Naive thymus-derived CD4-positive, alpha-beta T cell (primary cell): Measurements from ENCODE around the gene DEFB119. TPM values are rescaled to one million over a fixed set of nuclear protein-coding genes. Genes with fewer than 3 reads are reported as not detected.
"Not testable (repeated sequence)": the region's sequence is repeated elsewhere in the genome, so short reads cannot be mapped to it uniquely, and the experiment has no call there.

Experiments
- ATAC-seq: fragments of 150-1000 bp; cut with Tn5 transposase; 2 replicates; pipeline ENCODE4 v1.10.0; 2021; ENCODE audit warnings: mild to moderate bottlenecking, moderate library complexity
- CTCF ChIA-PET: fragments of 350-600 bp; sonication (Branson Sonifier 250); formaldehyde crosslinking; loops from one replicate; lab custom pipeline; 2021; ENCODE audit warnings: antibody characterized with exemption; lab: Charles Lee
- POLR2A ChIA-PET: fragments of 350-600 bp; sonication (Branson Sonifier 250); formaldehyde crosslinking; loops from one replicate; lab custom pipeline; 2021; ENCODE audit warnings: antibody characterized with exemption, inconsistent platforms; lab: Charles Lee
- DNase-seq, 9 donors: peaks; one replicate each; pipeline versions ENCODE4 v3.0.0 to v3.0.0-alpha.2; 2020 to 2022; ENCODE audit warnings: mixed read lengths in 1 of 9
- H3K27ac ChIP-seq: one replicate; pipeline ENCODE4 v1.7.0; 2013; ENCODE audit warnings: mild to moderate bottlenecking, low read depth, low read length, moderate library complexity
- H3K27me3 ChIP-seq, 2 donors: one replicate each; pipeline ENCODE4 v1.7.0; 2013; ENCODE audit warnings: low read length in 2 of 2, mild to moderate bottlenecking in 2 of 2, moderate library complexity in 2 of 2; ENCODE audit not compliant: control insufficient read depth in 2 of 2, insufficient read depth in 2 of 2
- H3K36me3 ChIP-seq, 3 experiments: 1 replicate in 2 of 3; 2 replicates in 1 of 3; pipeline ENCODE4 v1.7.0; 2013; ENCODE audit warnings: low read length in 3 of 3, mild to moderate bottlenecking in 3 of 3, moderate library complexity in 1 of 3; ENCODE audit not compliant: insufficient read depth in 3 of 3, control insufficient read depth in 2 of 3
- H3K4me1 ChIP-seq, 2 donors: one replicate each; pipeline ENCODE4 v1.7.0; 2013; ENCODE audit warnings: low read length in 2 of 2, mild to moderate bottlenecking in 2 of 2, moderate library complexity in 1 of 2; ENCODE audit not compliant: control insufficient read depth in 2 of 2, insufficient read depth in 2 of 2
- H3K4me3 ChIP-seq: 2 replicates; pipeline ENCODE4 v1.7.0; 2013; ENCODE audit warnings: mild to moderate bottlenecking, low read length
- H3K9me3 ChIP-seq, 3 experiments: 1 replicate in 2 of 3; 2 replicates in 1 of 3; pipeline ENCODE4 v1.7.0; 2013; ENCODE audit warnings: low read length in 3 of 3; ENCODE audit not compliant: control insufficient read depth in 2 of 3
- H3K27ac Mint-ChIP-seq, 9 donors: one replicate each; pipeline ENCODE4 v1.8.0; 2020 to 2022; ENCODE audit warnings: mixed read lengths in 9 of 9, mild to moderate bottlenecking in 8 of 9, moderate library complexity in 5 of 9, inconsistent platforms in 2 of 9
- H3K27me3 Mint-ChIP-seq, 5 donors: one replicate each; pipeline ENCODE4 v1.8.0; 2021 to 2022; ENCODE audit warnings: mixed read lengths in 5 of 5, mild to moderate bottlenecking in 1 of 5
- H3K36me3 Mint-ChIP-seq, 5 donors: one replicate each; pipeline ENCODE4 v1.8.0; 2020 to 2022; ENCODE audit warnings: mixed read lengths in 5 of 5, mild to moderate bottlenecking in 3 of 5, inconsistent platforms in 1 of 5
- H3K4me1 Mint-ChIP-seq, 7 donors: one replicate each; pipeline ENCODE4 v1.8.0; 2020 to 2022; ENCODE audit warnings: mixed read lengths in 7 of 7, mild to moderate bottlenecking in 3 of 7, inconsistent platforms in 1 of 7
- H3K4me3 Mint-ChIP-seq, 10 donors: one replicate each; pipeline ENCODE4 v1.8.0; 2020 to 2022; ENCODE audit warnings: mild to moderate bottlenecking in 10 of 10, mixed read lengths in 10 of 10, moderate library complexity in 6 of 10, inconsistent platforms in 2 of 10
- H3K9me3 Mint-ChIP-seq, 11 donors: one replicate each; pipeline ENCODE4 v1.8.0; 2020 to 2022; ENCODE audit warnings: mixed read lengths in 11 of 11, mild to moderate bottlenecking in 4 of 11, inconsistent platforms in 1 of 11, moderate library complexity in 1 of 11
- intact Hi-C, 2 donors: fragments of 100-400 bp; cut with micrococcal nuclease; formaldehyde crosslinking; loops; one replicate each; pipeline ENCODE4 v1.15.1; 2023
- polyA plus RNA-seq, 2 donors: library from polyadenylated mRNA; unstranded; fragments of 300-500 nt; fragmentation: Illumina TruSeq; gene quantifications; one replicate each; pipeline ENCODE4 v1.2.3, GENCODE V29; 2021
- total RNA-seq, 6 experiments: library from RNA in 5 of 6; stranded (reverse) in 5 of 6; gene quantifications; 1 replicate in 5 of 6; 2 replicates in 1 of 6; pipeline ENCODE4 v1.2.3 and lab custom pipeline; 2021 to 2026

DEFB119 gene
- not detected for total RNA-seq
- not detected for polyA plus RNA-seq
- total RNA-seq (lab: John Stamatoyannopoulos, UW), result not detected

DNA sequence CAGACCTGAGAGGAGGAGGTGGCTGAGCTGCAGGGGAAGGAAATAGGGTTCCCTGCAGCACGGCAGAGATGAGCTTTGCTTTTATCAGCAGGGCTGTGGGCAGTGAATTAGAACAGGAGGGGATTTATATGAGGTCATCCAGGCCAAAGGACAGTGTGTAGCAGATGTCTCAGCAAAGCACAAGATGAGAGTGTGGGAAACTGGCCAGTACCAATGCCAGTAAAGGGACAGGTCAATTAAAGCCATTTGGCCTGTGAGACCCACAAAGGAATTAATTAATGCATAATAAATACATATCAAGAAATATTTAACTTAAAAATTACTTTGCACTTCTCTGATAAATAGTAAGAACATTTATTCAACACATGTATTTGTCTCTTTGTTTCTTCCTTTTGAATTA lies at the start of gene DEFB119:
TSS of gene DEFB119 (minus strand) at position 101 of the 400 bp plus-strand sequence. CDS start 107 bp downstream, outside the sequence.
- no peak within 1 kb of the TSS for H3K27ac Mint-ChIP-seq
- CTCF ChIA-PET, result no interaction called here
- H3K36me3 Mint-ChIP-seq, result no peaks in the 10 kb centered on the region

GRCh38 chr20:31430568-31431115 lies 40.3 kb upstream of the DEFB119 start:
- POLR2A ChIA-PET, result no interaction called here

More for the DNA sequence above, at the start of gene DEFB119:
- peaks cover 0 to 7% (median 0%) of the 10 kb centered on the region in 11 donors for H3K9me3 Mint-ChIP-seq
- POLR2A ChIA-PET, result no interaction called here
- H3K9me3 ChIP-seq, result no peaks in the 10 kb centered on the region
- H3K36me3 ChIP-seq, result no peaks in the 10 kb centered on the region
- H3K27ac ChIP-seq, result no peak within 1 kb of the TSS
- H3K4me3 ChIP-seq, result no peak within 1 kb of the TSS
- no peak for ATAC-seq
- intact Hi-C loops, result no loop called here
- DNase-seq, result no peak
- H3K27me3 Mint-ChIP-seq, result peaks cover 0 to 43% (median 30%) of the 10 kb centered on the region in 5 donors
- H3K4me1 ChIP-seq, result no peaks in the 10 kb centered on the region
- H3K27me3 ChIP-seq, result no peaks in the 10 kb centered on the region
- H3K4me1 Mint-ChIP-seq, result no peaks in the 10 kb centered on the region
- no peak within 1 kb of the TSS for H3K4me3 Mint-ChIP-seq

GRCh38 chr20:31427576-31427975 lies 37.2 kb upstream of the DEFB119 start:
- H3K4me1 Mint-ChIP-seq, H3K27ac Mint-ChIP-seq, H3K27ac ChIP-seq, H3K27me3 ChIP-seq, CTCF ChIA-PET, intact Hi-C loops, H3K4me3 Mint-ChIP-seq, DNase-seq, H3K4me1 ChIP-seq, ATAC-seq, H3K36me3 Mint-ChIP-seq, H3K9me3 ChIP-seq, POLR2A ChIA-PET, H3K36me3 ChIP-seq, H3K4me3 ChIP-seq: not testable (repeated sequence)
- peaks cover 0 to 13% (median 6%) of the 10 kb centered on the region in 11 donors for H3K9me3 Mint-ChIP-seq
- peaks cover 0 to 38% (median 16%) of the 10 kb centered on the region in 5 donors for H3K27me3 Mint-ChIP-seq

More at GRCh38 chr20:31430568-31431115, 40.3 kb upstream of the DEFB119 start:
- H3K4me1 Mint-ChIP-seq, result no peaks in the 10 kb centered on the region
- H3K36me3 Mint-ChIP-seq, result no peaks in the 10 kb centered on the region
- no peak overlapping the region for H3K4me3 Mint-ChIP-seq
- CTCF ChIA-PET, result no interaction called here
- intact Hi-C loops, result no loop called here
- no peak overlapping the region for H3K4me3 ChIP-seq
- H3K9me3 Mint-ChIP-seq, result peaks cover 0 to 9% (median 2%) of the 10 kb centered on the region in 11 donors
- ATAC-seq, result no peak
- H3K27ac ChIP-seq, result no peak overlapping the region
- no peak for DNase-seq
- H3K9me3 ChIP-seq, result no peaks in the 10 kb centered on the region
- no peaks in the 10 kb centered on the region for H3K36me3 ChIP-seq
- peaks cover 4 to 48% (median 21%) of the 10 kb centered on the region in 5 donors for H3K27me3 Mint-ChIP-seq
- H3K4me1 ChIP-seq, result no peaks in the 10 kb centered on the region
- no peak overlapping the region for H3K27ac Mint-ChIP-seq
- no peaks in the 10 kb centered on the region for H3K27me3 ChIP-seq

- POLR2A ChIA-PET, H3K9me3 ChIP-seq, intact Hi-C loops, DNase-seq, ATAC-seq, H3K27ac ChIP-seq, H3K4me1 Mint-ChIP-seq, H3K4me1 ChIP-seq, H3K27me3 ChIP-seq, H3K4me3 Mint-ChIP-seq, H3K27ac Mint-ChIP-seq, H3K36me3 ChIP-seq, H3K36me3 Mint-ChIP-seq, CTCF ChIA-PET, H3K4me3 ChIP-seq: not testable (repeated sequence)
- Mint-ChIP-seq H3K9me3 (peaks cover 0 to 13% (median 6%) of the 10 kb centered on the region in 11 donors), H3K27me3 (peaks cover 0 to 32% (median 11%) of the 10 kb centered on the region in 5 donors)
Measured at GRCh38 chr20:31426891-31427551, 36.6 kb upstream of the DEFB119 start.

DNA sequence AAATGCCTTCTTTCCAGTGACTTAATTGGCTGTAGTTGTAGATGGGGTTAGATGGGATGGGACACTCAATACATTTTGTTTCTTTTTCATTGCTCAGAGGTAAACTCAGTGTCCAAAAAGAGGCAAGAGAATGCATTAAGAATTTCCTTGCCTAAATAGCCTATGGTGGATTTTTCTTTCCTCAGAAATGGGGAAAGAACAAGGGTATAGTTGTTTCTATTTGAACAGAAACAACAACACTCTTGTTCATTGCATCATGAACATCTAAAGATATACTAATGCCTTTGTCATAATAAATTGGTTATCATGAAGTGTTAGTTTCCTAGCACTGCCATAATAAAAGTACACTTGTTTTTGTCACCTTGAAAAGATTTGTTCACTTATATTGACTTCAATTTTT lies 35.4 kb upstream of the DEFB119 start:
- ChIA-PET POLR2A (no interaction called here), CTCF (no interaction called here)
- Histone ChIP-seq H3K36me3 (no peaks in the 10 kb centered on the region), H3K27me3 (no peaks in the 10 kb centered on the region), H3K4me3 (no peak overlapping the region), H3K27ac (no peak overlapping the region), H3K4me1 (no peaks in the 10 kb centered on the region), H3K9me3 (no peaks in the 10 kb centered on the region)
- ATAC-seq, result no peak
- intact Hi-C loops, result no loop called here
- Mint-ChIP-seq H3K27me3 (peaks cover 0 to 24% (median 9%) of the 10 kb centered on the region in 5 donors), H3K9me3 (peaks cover 0 to 13% (median 6%) of the 10 kb centered on the region in 11 donors), H3K4me1 (no peaks in the 10 kb centered on the region), H3K36me3 (no peaks in the 10 kb centered on the region), H3K4me3 (no peak overlapping the region), H3K27ac (no peak overlapping the region)
- no peak for DNase-seq

DNA sequence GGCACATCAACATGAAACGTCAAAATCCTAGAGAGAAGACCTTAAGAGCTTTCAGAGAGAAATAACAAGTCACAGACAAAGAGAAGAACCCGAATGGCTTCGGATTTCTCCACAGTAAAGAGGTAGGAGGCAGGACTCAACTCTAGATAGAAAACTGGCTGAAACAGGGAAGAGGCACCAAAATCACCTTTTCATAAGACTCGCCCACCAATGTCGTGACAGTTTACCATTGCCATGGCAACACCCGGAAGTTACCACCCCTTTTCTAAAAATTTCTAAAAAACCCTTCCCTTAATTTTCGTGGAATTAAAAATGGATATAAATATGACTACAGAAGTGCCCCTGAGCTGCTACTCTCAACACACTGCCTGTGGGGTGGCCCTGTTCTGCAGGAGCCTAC lies 27.9 kb upstream of the DEFB119 start:
- H3K9me3 Mint-ChIP-seq, result peaks cover 0 to 14% (median 0%) of the 10 kb centered on the region in 11 donors
- POLR2A ChIA-PET, result no interaction called here
- H3K36me3 ChIP-seq, result no peaks in the 10 kb centered on the region

GRCh38 chr20:31415653-31416052 lies 25.3 kb upstream of the DEFB119 start:
- no peaks in the 10 kb centered on the region for H3K9me3 ChIP-seq
- no peak overlapping the region for H3K4me3 Mint-ChIP-seq
- ChIA-PET POLR2A (no interaction called here), CTCF (no interaction called here)
- no peak overlapping the region for H3K27ac Mint-ChIP-seq
- peaks cover 0 to 14% (median 0%) of the 10 kb centered on the region in 11 donors for H3K9me3 Mint-ChIP-seq
- H3K4me3 ChIP-seq, result no peak overlapping the region
- ATAC-seq, result no peak
- H3K36me3 Mint-ChIP-seq, result no peaks in the 10 kb centered on the region
- no peaks in the 10 kb centered on the region for H3K36me3 ChIP-seq
- no peak for DNase-seq
- no peaks in the 10 kb centered on the region for H3K4me1 Mint-ChIP-seq
- no peaks in the 10 kb centered on the region for H3K4me1 ChIP-seq
- intact Hi-C loops, result no loop called here
- H3K27me3 Mint-ChIP-seq, result peaks cover 0 to 48% (median 28%) of the 10 kb centered on the region in 5 donors
- H3K27ac ChIP-seq, result no peak overlapping the region
- no peaks in the 10 kb centered on the region for H3K27me3 ChIP-seq

More for the DNA sequence above, 27.9 kb upstream of the DEFB119 start:
- Histone ChIP-seq H3K4me3 (no peak overlapping the region), H3K9me3 (no peaks in the 10 kb centered on the region), H3K27ac (no peak overlapping the region), H3K27me3 (no peaks in the 10 kb centered on the region), H3K4me1 (no peaks in the 10 kb centered on the region)
- no peak for DNase-seq
- CTCF ChIA-PET, result no interaction called here
- Mint-ChIP-seq H3K27me3 (peaks cover 0 to 47% (median 24%) of the 10 kb centered on the region in 5 donors), H3K4me1 (no peaks in the 10 kb centered on the region), H3K4me3 (no peak overlapping the region), H3K36me3 (no peaks in the 10 kb centered on the region), H3K27ac (no peak overlapping the region)
- intact Hi-C loops, result no loop called here
- ATAC-seq, result no peak
